Gastrocnemius medialis (tissue), 4 donors: ENCODE data around the gene MGMT.

Experiments used
- POLR2A ChIP-seq, 2 donors: fragments of 450-650 bp; IDR thresholded peaks; one replicate each; pipeline ENCODE4 v1.6.1; 2017; ENCODE audit warnings: antibody characterized with exemption in 2 of 2, mild to moderate bottlenecking in 2 of 2, moderate library complexity in 2 of 2
- TF ChIP-seq, protein P1 (sequence below), 5 experiments: fragments of 450-650 bp in 3 of 5; fragments of 200-600 bp in 2 of 5; sonication (generic) in 2 of 5; IDR thresholded peaks in 4 of 5; conservative IDR thresholded peaks in 1 of 5; 1 replicate in 4 of 5; 2 replicates in 1 of 5; pipeline ENCODE4 v1.5.1; 2016 to 2019; ENCODE audit warnings: antibody characterized with exemption in 5 of 5, mild to moderate bottlenecking in 3 of 5, moderate library complexity in 3 of 5

DNA sequence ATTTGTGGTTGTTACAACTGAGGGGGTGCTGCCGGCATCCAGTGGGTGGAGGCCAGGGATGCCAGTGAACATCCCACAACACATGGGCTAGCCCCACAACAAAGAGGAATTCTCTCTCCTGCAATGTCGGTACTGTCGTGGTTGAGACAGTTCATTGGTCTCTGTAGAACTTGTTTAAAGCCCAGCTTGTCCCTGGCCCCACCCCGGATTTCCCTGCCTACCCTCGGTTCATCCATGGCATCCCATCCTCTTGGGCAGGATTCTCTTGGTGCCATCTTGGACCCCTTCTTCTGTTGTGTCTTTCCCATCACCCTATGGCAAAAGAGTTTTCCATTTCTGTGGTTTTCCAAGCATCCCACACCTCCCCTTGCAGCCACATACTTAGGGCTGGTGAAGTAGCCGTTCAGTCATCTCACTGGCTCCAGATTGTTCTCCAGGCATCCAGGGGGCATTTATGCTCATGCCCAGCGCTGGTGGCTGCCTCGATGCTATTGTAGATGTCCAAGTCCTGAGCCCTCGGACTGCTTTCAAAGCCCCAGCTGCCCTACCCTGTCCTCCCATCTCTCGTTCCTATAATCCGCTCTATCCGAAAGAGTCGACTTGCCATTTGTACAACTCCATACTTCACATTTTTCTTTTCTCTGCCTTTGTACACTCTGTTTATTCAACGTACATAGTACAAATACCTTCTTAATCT, 39.2 kb downstream of the MGMT start:
- TF ChIP-seq POLR2A (IDR thresholded peaks at IDR 0.05) = no peak
- TF ChIP-seq, protein P1, sequence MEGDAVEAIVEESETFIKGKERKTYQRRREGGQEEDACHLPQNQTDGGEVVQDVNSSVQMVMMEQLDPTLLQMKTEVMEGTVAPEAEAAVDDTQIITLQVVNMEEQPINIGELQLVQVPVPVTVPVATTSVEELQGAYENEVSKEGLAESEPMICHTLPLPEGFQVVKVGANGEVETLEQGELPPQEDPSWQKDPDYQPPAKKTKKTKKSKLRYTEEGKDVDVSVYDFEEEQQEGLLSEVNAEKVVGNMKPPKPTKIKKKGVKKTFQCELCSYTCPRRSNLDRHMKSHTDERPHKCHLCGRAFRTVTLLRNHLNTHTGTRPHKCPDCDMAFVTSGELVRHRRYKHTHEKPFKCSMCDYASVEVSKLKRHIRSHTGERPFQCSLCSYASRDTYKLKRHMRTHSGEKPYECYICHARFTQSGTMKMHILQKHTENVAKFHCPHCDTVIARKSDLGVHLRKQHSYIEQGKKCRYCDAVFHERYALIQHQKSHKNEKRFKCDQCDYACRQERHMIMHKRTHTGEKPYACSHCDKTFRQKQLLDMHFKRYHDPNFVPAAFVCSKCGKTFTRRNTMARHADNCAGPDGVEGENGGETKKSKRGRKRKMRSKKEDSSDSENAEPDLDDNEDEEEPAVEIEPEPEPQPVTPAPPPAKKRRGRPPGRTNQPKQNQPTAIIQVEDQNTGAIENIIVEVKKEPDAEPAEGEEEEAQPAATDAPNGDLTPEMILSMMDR (IDR thresholded peaks at IDR 0.05 in 4 of 5, conservative IDR thresholded peaks at IDR 0.05 in 1 of 5) = no peak
